Effector memory CD8-positive, alpha-beta T cell (primary cell): ENCODE results near the gene LGI2.
A peak's percentile ranks its signal among the peaks of the same experiment; 100 is the strongest.
"Not testable (repeated sequence)": the region's sequence is repeated elsewhere in the genome, so short reads cannot be mapped to it uniquely, and the experiment has no call there.

Experiments used
- ATAC-seq: fragments of 150-1000 bp; cut with Tn5 transposase; replicated peaks from 2 replicates; pipeline ENCODE4 v1.10.0; 2021; ENCODE audit warnings: mild to moderate bottlenecking, moderate library complexity
- DNase-seq, 3 experiments: peaks; one replicate each; pipeline ENCODE4 v3.0.0; 2021
- H3K27ac Mint-ChIP-seq, 2 donors: one replicate each; pipeline ENCODE4 v1.8.0; 2022; ENCODE audit warnings: mild to moderate bottlenecking in 2 of 2, mixed read lengths in 2 of 2, moderate library complexity in 2 of 2
- H3K27me3 Mint-ChIP-seq, 2 donors: one replicate each; pipeline ENCODE4 v1.8.0; 2022; ENCODE audit warnings: mixed read lengths in 2 of 2
- H3K36me3 Mint-ChIP-seq: one replicate; pipeline ENCODE4 v1.8.0; 2022; ENCODE audit warnings: mild to moderate bottlenecking, moderate library complexity, mixed read lengths; ENCODE audit not compliant: insufficient read depth
- H3K4me1 Mint-ChIP-seq, 2 donors: one replicate each; pipeline ENCODE4 v1.8.0; 2022; ENCODE audit warnings: low read depth in 2 of 2, mixed read lengths in 2 of 2
- H3K4me3 Mint-ChIP-seq, 2 donors: one replicate each; pipeline ENCODE4 v1.8.0; 2022; ENCODE audit warnings: mild to moderate bottlenecking in 2 of 2, mixed read lengths in 2 of 2, moderate library complexity in 2 of 2
- H3K9me3 Mint-ChIP-seq, 2 donors: one replicate each; pipeline ENCODE4 v1.8.0; 2022; ENCODE audit warnings: mixed read lengths in 2 of 2

The LGI2 gene

GRCh38 chr4:25029479-25030276, 1.1 kb downstream of the LGI2 start:
- no peak overlapping the region for H3K27ac Mint-ChIP-seq
- ATAC-seq (no peak), DNase-seq (no peak)
- H3K9me3 Mint-ChIP-seq, result peaks cover 0 to 3% of the 10 kb centered on the region in 2 donors
- peaks cover 3 to 7% of the 10 kb centered on the region in 2 donors for H3K4me1 Mint-ChIP-seq
- no peaks in the 10 kb centered on the region for H3K36me3 Mint-ChIP-seq
- H3K4me3 Mint-ChIP-seq, result peak overlapping the region in 1 of 2 donors; percentile 19
- peaks cover 57 to 81% of the 10 kb centered on the region in 2 donors for H3K27me3 Mint-ChIP-seq

- Mint-ChIP-seq H3K4me3 (no peak overlapping the region), H3K27ac (no peak overlapping the region), H3K27me3 (peaks cover 60 to 81% of the 10 kb centered on the region in 2 donors), H3K4me1 (peaks cover 3 to 7% of the 10 kb centered on the region in 2 donors), H3K36me3 (no peaks in the 10 kb centered on the region), H3K9me3 (no peaks in the 10 kb centered on the region)
- no peak for DNase-seq
- no peak for ATAC-seq
Measured at GRCh38 chr4:25028851-25029250, 1.9 kb downstream of the LGI2 start.

- Mint-ChIP-seq H3K4me1 (no peaks in the 10 kb centered on the region), H3K4me3 (no peak overlapping the region), H3K9me3 (no peaks in the 10 kb centered on the region), H3K36me3 (no peaks in the 10 kb centered on the region), H3K27me3 (peaks cover 53 to 54% of the 10 kb centered on the region in 2 donors), H3K27ac (no peak overlapping the region)
- no peak for DNase-seq
- ATAC-seq, result no peak
Measured at GRCh38 chr4:25022766-25023165, 8.0 kb downstream of the LGI2 start.

GRCh38 chr4:25021216-25021615, 9.5 kb downstream of the LGI2 start:
- Mint-ChIP-seq H3K9me3 (no peaks in the 10 kb centered on the region), H3K27ac (no peak overlapping the region), H3K36me3 (no peaks in the 10 kb centered on the region), H3K4me3 (no peak overlapping the region), H3K27me3 (peaks cover 44 to 53% of the 10 kb centered on the region in 2 donors), H3K4me1 (no peaks in the 10 kb centered on the region)
- DNase-seq (no peak), ATAC-seq (no peak)

GRCh38 chr4:25020236-25020635, 10.5 kb downstream of the LGI2 start:
- H3K4me3 Mint-ChIP-seq, result no peak overlapping the region
- H3K27me3 Mint-ChIP-seq, result peaks cover 42 to 54% of the 10 kb centered on the region in 2 donors
- H3K27ac Mint-ChIP-seq, result no peak overlapping the region
- no peaks in the 10 kb centered on the region for H3K36me3 Mint-ChIP-seq
- no peak for ATAC-seq
- DNase-seq, result no peak
- no peaks in the 10 kb centered on the region for H3K4me1 Mint-ChIP-seq
- H3K9me3 Mint-ChIP-seq, result no peaks in the 10 kb centered on the region

GRCh38 chr4:25019501-25019900, 11.2 kb downstream of the LGI2 start:
- DNase-seq (no peak), ATAC-seq (no peak)
- H3K4me1 Mint-ChIP-seq, result no peaks in the 10 kb centered on the region
- H3K36me3 Mint-ChIP-seq, result no peaks in the 10 kb centered on the region
- H3K27me3 Mint-ChIP-seq, result peaks cover 38 to 54% of the 10 kb centered on the region in 2 donors
- H3K9me3 Mint-ChIP-seq, result no peaks in the 10 kb centered on the region
- no peak overlapping the region for H3K27ac Mint-ChIP-seq
- H3K4me3 Mint-ChIP-seq, result no peak overlapping the region

GRCh38 chr4:25015012-25015411, 15.7 kb downstream of the LGI2 start:
- Mint-ChIP-seq H3K27ac (no peak overlapping the region), H3K27me3 (peaks cover 41 to 44% of the 10 kb centered on the region in 2 donors), H3K9me3 (no peaks in the 10 kb centered on the region), H3K4me1 (no peaks in the 10 kb centered on the region), H3K36me3 (no peaks in the 10 kb centered on the region), H3K4me3 (no peak overlapping the region)
- no peak for ATAC-seq
- DNase-seq, result no peak

- H3K4me1 Mint-ChIP-seq, H3K4me3 Mint-ChIP-seq, H3K36me3 Mint-ChIP-seq, DNase-seq, H3K9me3 Mint-ChIP-seq, H3K27ac Mint-ChIP-seq, ATAC-seq: not testable (repeated sequence)
- peaks cover 37 to 40% of the 10 kb centered on the region in 2 donors for H3K27me3 Mint-ChIP-seq
Measured at GRCh38 chr4:25014662-25014983, 16.1 kb downstream of the LGI2 start.

GRCh38 chr4:25013756-25014661, 16.7 kb downstream of the LGI2 start:
- no peaks in the 10 kb centered on the region for H3K4me1 Mint-ChIP-seq
- DNase-seq (no peak), ATAC-seq (no peak)
- no peak overlapping the region for H3K27ac Mint-ChIP-seq
- H3K9me3 Mint-ChIP-seq, result no peaks in the 10 kb centered on the region
- H3K27me3 Mint-ChIP-seq, result peaks cover 37 to 40% of the 10 kb centered on the region in 2 donors
- no peaks in the 10 kb centered on the region for H3K36me3 Mint-ChIP-seq
- no peak overlapping the region for H3K4me3 Mint-ChIP-seq

- Mint-ChIP-seq H3K4me3 (no peak overlapping the region), H3K27me3 (peaks cover 28 to 29% of the 10 kb centered on the region in 2 donors)
- ATAC-seq, result no peak
Measured at GRCh38 chr4:25012655-25013054, 18.1 kb downstream of the LGI2 start.

GRCh38 chr4:25011135-25011866, 19.4 kb downstream of the LGI2 start:
- peaks cover 19 to 25% of the 10 kb centered on the region in 2 donors for H3K27me3 Mint-ChIP-seq
- H3K27ac Mint-ChIP-seq, result no peak overlapping the region
- H3K36me3 Mint-ChIP-seq, result no peaks in the 10 kb centered on the region
- no peaks in the 10 kb centered on the region for H3K9me3 Mint-ChIP-seq
- no peak overlapping the region for H3K4me3 Mint-ChIP-seq
- no peak for ATAC-seq
- H3K4me1 Mint-ChIP-seq, result no peaks in the 10 kb centered on the region
- DNase-seq, result no peak

More at GRCh38 chr4:25012655-25013054, 18.1 kb downstream of the LGI2 start:
- no peaks in the 10 kb centered on the region for H3K4me1 Mint-ChIP-seq
- no peaks in the 10 kb centered on the region for H3K9me3 Mint-ChIP-seq
- H3K27ac Mint-ChIP-seq, result no peak overlapping the region
- no peak for DNase-seq
- no peaks in the 10 kb centered on the region for H3K36me3 Mint-ChIP-seq

- H3K9me3 Mint-ChIP-seq, result no peaks in the 10 kb centered on the region
- H3K27me3 Mint-ChIP-seq, result peaks cover 6 to 33% of the 10 kb centered on the region in 2 donors
- no peak for ATAC-seq
- no peak overlapping the region for H3K4me3 Mint-ChIP-seq
- H3K36me3 Mint-ChIP-seq, result no peaks in the 10 kb centered on the region
- no peak overlapping the region for H3K27ac Mint-ChIP-seq
- DNase-seq, result no peak
- no peaks in the 10 kb centered on the region for H3K4me1 Mint-ChIP-seq
Measured at GRCh38 chr4:25007598-25007997, 23.1 kb downstream of the LGI2 start.

- H3K36me3 Mint-ChIP-seq, result no peaks in the 10 kb centered on the region
- ATAC-seq (no peak), DNase-seq (no peak)
- peaks cover 0 to 4% of the 10 kb centered on the region in 2 donors for H3K4me1 Mint-ChIP-seq
- no peak overlapping the region for H3K4me3 Mint-ChIP-seq
- H3K9me3 Mint-ChIP-seq, result no peaks in the 10 kb centered on the region
- H3K27me3 Mint-ChIP-seq, result peaks cover 28 to 40% of the 10 kb centered on the region in 2 donors
- no peak overlapping the region for H3K27ac Mint-ChIP-seq
Measured at GRCh38 chr4:25002681-25003080, 28.1 kb downstream of the LGI2 start.
